MM.1S (cell line): ENCODE results near the gene DBNL.

Source experiments
- CTCF ChIP-seq: fragments of 300-600 bp; sonication (generic); IDR thresholded peaks from 2 replicates; pipeline ENCODE4 v1.5.1; 2016; ENCODE audit warnings: antibody characterized with exemption, low read length, mixed read lengths
- EZH2 ChIP-seq: fragments of 300-600 bp; sonication (generic); optimal IDR thresholded peaks from 2 replicates; pipeline ENCODE3; 2017; ENCODE audit warnings: low read depth, mild to moderate bottlenecking, antibody characterized with exemption, low read length, mixed read lengths
- EZH2phosphoT487 ChIP-seq: fragments of 300-600 bp; sonication (generic); IDR thresholded peaks from 2 replicates; pipeline ENCODE4 v1.6.1; 2018; ENCODE audit warnings: antibody characterized with exemption, low read length

GRCh38 chr7:44085546-44085945, 41.0 kb downstream of the DBNL start:
- TF ChIP-seq CTCF (peak; percentile 28; the same call in 1 of the 2 replicates), EZH2phosphoT487 (no peak), EZH2 (no peak)
